Activated naive CD4-positive, alpha-beta T cell (primary cell): ENCODE measurements around the gene TRMT44.
"Not testable (repeated sequence)": the region's sequence is repeated elsewhere in the genome, so short reads cannot be mapped to it uniquely, and the experiment has no call there.

Experiments used
- DNase-seq, 4 experiments: peaks; one replicate each; lab custom pipeline; 2025; lab: John Stamatoyannopoulos, UW

The TRMT44 gene

GRCh38 chr4:8494983-8495548 lies 54.5 kb downstream of the TRMT44 start:
- DNase-seq = no peak

DNA sequence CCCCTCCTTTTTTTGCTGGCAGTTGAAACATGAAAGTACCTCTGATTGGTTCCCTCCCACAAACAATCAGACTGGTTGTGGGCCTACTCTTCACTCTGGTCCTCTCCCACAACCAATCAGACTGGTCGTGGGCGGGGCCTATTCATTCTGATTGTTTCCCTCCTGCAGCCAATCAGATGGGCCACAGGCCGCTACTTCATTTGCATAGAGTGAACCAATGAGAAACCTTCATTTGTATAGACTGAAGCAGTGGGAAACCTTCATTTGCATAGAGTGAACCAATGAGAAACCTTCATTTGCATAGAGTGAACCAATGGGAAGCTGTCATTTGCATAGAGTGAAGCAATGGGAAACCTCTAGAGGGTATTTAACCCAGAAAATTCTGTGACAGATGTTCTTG lies 55.2 kb downstream of the TRMT44 start:
- no peak for DNase-seq

DNA sequence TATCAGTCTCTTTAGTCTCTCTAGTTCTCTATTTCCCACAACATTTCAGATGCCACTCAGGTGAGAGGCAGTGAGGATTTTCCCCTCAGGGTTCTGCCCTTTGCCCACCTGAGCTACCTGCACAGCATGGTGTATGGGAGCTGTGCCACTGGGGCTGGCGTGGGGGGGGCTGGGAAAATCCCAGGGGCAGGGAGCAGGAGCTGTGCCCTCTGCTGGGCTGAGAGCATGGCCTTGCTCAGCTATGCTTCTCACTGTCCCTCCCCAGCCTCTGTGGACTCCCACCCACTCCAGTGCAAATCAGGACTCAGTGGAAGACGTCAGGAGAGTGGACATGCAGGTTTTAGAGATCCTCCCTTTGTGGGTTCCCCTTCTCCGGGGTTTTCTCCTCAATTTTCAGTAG lies 57.2 kb downstream of the TRMT44 start:
- no peak for DNase-seq

GRCh38 chr4:8500966-8501365 lies 60.4 kb downstream of the TRMT44 start:
- DNase-seq = no peak

DNA sequence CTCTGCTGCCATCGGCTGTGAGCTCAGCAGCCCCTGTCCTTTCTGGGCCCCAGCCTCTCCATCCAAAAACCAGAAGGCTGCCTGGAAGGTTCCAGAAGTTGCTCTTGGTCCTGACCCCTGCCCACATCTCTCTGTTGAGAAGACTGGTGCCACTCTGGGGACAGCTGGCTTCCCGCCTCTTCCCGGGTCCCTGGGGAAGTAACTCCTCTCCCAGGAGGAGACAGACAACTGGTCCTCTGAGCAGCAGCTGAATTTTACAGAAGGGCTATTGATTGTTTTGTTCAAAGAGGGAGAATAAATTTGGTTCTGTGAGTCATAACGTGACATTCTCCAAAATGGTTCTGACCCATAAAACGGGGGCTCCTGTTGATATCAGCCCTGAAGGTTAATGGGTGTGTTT lies 61.2 kb downstream of the TRMT44 start:
- no peak for DNase-seq

DNA sequence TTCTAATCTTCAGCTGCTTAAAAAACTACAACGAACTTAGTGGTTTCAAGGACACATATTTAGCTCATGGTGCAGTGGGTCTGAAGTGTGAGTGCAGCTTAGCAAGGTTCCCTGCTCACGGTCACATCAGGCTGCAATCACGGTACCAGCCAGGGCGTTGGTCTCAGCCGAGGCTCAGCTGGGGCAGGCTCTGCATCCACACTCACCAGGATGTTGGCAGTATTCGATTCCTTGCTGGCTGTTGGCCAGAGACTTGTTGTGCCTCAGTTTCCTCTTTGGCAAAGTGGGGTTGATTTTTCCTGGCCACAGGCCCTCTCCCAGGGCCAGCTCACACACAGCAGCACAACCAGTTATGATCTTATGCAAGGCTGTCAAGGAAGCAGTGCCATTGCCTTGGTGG lies 61.8 kb downstream of the TRMT44 start:
- no peak for DNase-seq

DNA sequence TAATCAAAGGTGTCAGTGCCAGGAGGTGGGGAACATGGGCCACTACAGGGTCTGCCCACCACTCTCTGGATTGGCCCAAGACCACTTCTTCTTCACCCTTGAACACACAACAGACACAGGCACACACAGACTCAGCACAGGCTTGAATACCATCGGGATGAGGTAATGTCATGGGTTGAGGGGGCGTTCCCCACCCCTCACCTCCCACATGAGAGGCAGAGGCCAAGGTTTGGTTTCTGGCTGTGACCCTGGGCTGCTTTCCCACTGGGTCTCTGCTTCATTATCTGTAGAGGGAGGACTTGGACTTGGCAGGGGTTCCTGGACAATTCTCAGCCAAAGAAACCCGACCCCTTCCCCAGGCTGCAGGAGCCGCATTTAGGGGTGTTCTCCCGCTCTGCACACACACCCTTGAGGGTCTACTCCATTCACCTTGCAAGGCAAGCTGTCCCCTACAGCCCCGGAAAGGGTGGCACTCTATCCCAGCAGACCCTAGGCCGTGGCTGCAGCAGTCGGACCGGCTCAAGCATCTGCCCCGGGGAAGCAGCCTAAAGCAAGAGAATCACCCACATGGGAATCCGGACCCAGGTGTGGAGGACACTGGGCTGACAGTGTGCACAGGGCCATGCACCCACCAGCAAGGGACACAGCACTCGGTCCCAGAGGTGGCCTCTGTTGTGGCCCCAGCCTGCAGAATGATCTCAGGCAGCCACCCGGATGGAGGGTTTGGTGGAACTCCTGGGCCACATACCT lies 62.4 kb downstream of the TRMT44 start:
- DNase-seq = no peak

- no peak for DNase-seq
These were observed 63.2 kb downstream of the TRMT44 start for GRCh38 chr4:8503801-8504200.

- DNase-seq = no peak
These were observed 63.9 kb downstream of the TRMT44 start for GRCh38 chr4:8504279-8505007.

GRCh38 chr4:8505229-8505628 lies 64.7 kb downstream of the TRMT44 start:
- no peak for DNase-seq

- DNase-seq = no peak
These were observed 65.4 kb downstream of the TRMT44 start for GRCh38 chr4:8506006-8506372.

GRCh38 chr4:8506373-8507195 lies 66.0 kb downstream of the TRMT44 start:
- no peak for DNase-seq

DNA sequence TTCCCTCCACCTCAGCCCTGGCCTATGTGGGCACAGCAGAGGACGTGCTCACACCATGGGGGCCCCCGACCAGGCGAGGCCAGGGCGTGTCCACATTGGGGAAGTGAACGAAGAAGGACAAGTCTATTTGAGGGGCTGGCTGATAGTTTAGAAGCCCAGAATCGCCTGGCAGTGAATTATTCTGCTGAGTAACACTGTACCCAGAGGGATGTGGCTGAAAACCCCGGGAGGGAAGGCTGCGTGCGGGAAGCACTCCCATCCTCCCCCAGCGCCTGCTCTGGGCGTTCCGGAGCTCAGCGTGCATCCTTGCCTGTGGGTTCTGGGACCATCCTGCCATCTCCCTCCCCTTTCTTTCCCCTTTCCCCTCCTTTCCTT lies 66.6 kb downstream of the TRMT44 start:
- DNase-seq = no peak

- DNase-seq = no peak
These were observed 67.0 kb downstream of the TRMT44 start for GRCh38 chr4:8507624-8508023.

DNA sequence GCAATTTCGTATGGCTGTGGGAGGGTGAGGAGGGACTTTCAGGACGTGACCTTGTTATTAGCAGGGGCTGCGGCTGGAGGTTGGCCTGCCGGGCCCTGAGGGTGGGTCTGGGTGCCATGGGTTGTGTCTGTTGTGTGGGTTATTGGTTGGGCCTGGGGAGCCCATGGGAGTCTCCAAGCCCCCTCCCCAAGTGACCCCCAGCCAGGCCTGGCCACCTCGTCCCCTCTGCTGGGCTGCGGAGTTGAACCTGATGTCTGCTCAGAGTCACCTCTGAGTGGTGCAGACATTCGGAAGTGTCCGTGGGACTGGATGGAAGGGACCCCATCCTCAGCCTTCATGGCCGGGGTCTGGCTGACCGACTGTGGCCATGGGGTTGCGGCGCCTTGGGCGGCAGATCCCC lies 67.7 kb downstream of the TRMT44 start:
- no peak for DNase-seq

GRCh38 chr4:8508740-8509139 lies 68.2 kb downstream of the TRMT44 start:
- no peak for DNase-seq

GRCh38 chr4:8509311-8509950 lies 68.9 kb downstream of the TRMT44 start:
- no peak for DNase-seq

DNA sequence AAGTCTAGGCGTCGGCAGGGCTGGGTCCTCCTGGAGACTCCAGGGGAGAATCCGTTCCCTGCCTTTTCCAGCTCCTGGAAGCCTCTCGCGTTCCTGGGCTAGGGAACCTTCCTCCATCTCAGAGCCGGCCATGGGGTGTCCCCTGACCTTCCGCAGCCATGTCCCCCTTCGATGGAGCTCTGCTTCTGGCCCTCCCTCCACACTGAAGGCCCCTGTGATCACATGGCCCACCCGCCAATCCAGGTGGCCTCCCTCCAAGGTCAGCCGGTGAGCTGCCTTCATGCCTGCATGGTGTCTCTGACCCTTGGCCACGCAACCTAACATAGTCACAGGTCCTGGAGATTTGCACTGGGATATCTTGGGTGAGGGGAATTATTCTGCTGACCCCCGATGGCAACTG lies 69.6 kb downstream of the TRMT44 start:
- DNase-seq = no peak

DNA sequence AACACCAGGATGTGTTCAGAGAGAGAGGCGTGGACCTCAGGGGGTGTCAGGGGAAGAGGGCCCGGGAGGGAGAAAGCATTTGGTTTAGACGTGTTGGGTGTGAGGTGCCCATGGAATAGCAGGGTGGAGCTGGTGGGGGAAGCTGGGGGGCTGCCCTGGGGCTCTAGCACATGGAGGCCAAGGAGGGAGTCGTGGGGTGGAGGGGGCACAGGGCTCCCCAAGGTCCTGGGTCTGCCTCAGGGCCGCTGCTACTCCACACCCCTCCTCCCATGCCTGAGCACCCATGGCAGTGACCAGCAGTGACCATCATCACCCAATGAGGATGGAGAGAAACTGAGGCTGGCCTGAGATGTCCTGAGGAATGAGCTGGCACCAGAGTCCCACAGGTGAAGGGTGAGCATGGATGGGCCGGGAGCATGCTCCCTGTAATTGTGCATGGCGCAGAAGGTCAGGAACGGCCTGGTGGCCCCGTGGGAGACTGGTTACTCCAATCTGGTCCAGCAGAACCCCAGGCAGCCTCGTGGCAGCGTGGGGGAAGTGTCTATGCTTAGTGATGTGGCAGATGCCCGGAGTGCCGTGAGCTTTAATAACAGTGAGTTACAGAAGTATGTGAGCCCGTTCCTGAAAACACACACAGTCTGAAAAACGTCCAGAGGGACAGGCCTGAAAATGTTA lies 70.2 kb downstream of the TRMT44 start:
- DNase-seq = no peak

DNA sequence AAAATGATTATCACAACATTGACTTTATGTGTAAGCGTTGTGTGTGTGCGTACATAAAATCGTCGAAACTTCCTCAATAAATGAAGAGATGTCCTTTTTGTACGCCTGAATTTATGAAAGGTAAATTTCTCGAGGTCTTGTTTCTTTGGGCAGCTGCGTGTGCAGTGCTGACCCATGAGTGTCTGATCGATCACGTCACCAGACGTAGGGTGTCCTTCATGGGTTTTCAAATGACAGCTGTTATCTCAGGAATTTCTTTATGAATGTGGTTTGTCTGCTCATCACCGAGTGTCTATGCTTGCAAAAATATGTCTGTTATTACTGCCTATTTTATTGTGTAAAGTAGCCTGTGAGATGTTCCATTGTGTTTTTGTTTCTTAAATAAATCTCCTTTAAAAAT lies 71.9 kb downstream of the TRMT44 start:
- no peak for DNase-seq

DNA sequence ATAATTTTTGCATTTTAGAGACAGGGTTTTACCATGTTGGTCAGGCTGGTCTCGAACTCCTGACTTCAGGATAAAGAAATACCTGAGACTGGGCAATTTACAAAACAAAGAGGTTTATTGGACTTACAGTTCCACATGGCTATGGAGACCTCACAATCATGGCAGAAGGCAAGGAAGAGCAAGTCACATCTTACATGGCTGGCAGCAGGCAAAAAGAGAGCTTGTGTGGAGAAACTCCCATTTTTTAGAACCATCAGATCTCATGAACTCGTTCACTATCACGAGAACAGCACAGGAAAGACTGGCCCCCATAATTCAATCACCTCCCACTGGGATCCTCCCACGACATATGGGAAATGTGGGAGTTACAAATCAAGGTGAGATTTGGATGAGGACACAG lies 72.5 kb downstream of the TRMT44 start:
- not testable (repeated sequence) for DNase-seq

GRCh38 chr4:8513931-8514330 lies 73.4 kb downstream of the TRMT44 start:
- DNase-seq = no peak
